Dermis blood vessel endothelial cell (primary cell): ENCODE data around the gene MZF1. TPM values are rescaled to one million over a fixed set of nuclear protein-coding genes. Genes with fewer than 3 reads are reported as not detected.
"Not testable (repeated sequence)": the region's sequence is repeated elsewhere in the genome, so short reads cannot be mapped to it uniquely, and the experiment has no call there.

Experiments
- DNase-seq: peaks from one replicate; pipeline ENCODE4 v3.0.0; 2010
- total RNA-seq: library from RNA; depleted of rRNA; stranded (reverse); fragments of >200 nt; gene quantifications from 2 replicates; pipeline ENCODE4 v1.2.3, GENCODE V29; 2014

Gene MZF1
- total RNA-seq, 1 donor from 2014 or later = 15.8 TPM

GRCh38 chr19:58555369-58555885 is 17.7 kb downstream of the MZF1 start:
- DNase-seq = no peak

DNA sequence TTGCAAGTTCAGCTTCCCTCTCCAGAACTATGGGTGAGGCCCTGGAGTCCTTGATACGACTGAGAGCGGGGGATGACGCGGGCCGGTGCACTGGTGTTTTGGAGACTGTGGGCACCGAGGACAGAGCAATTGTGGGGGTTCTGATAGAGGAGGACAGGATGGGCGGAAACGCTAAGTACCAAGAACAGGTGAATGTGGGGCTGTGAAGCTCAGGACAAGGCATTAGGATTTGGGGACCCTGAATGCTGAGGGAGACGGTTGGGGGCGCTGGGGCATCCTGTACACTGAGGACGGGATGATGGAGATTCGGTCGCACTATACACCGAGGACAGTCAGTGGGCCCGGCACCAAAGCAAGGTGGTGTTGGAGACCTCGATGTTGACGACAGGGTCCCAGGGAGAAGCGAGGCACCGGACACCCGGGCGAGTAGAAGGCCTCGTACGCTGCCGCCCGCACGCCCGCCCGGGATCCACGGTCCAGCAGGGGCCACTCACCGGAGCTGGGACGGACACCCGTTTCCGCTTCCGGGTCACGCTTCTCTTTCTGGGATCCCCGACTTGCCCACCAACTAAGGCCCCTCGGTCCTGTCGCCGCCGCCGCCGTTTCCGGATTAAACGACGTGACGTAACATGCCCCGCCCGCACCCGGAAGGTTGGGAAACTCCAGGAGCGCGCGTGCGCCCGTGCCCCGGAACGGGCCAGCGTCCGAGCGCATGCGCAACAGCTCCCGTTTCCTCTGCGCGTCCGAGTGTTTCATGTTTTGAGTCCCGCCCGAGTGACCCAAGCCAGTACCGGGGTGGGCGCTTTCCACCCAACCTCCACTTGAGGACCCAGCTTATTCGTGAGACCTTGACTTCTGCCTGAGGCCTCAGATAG is 18.4 kb downstream of the MZF1 start, which contains the start of gene CHMP2A:
Gene CHMP2A, minus strand, starts transcription at position 612 of the 875 bp plus-strand sequence. CDS start 893 bp downstream, outside the sequence.
- peak; percentile 98 for DNase-seq

GRCh38 chr19:58553799-58554493 is 19.2 kb downstream of the MZF1 start:
- peak; percentile 18 for DNase-seq

DNA sequence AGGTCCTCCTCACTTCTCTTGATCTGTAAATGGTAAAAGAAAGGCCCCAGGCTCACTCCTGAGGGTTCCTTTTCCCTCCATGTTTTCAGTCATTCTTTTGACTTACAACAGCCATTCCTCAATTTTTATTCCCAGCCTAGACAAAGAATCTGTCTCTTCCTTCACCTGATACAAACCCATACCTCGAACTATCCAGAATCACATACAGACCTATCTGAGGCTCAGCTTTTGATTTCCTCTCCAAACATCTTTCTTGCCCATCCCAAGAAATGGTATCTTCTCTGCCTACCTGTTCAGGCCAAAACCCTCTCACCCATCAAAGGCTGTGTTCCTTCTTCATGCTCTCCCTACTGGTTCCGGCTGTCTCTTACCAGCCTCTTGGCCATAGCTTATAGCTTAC is 20.5 kb downstream of the MZF1 start:
- DNase-seq = no peak

GRCh38 chr19:58551577-58552471 is 21.3 kb downstream of the MZF1 start:
- DNase-seq = no peak

GRCh38 chr19:58551123-58551497 is 22.0 kb downstream of the MZF1 start:
- no peak for DNase-seq

DNA sequence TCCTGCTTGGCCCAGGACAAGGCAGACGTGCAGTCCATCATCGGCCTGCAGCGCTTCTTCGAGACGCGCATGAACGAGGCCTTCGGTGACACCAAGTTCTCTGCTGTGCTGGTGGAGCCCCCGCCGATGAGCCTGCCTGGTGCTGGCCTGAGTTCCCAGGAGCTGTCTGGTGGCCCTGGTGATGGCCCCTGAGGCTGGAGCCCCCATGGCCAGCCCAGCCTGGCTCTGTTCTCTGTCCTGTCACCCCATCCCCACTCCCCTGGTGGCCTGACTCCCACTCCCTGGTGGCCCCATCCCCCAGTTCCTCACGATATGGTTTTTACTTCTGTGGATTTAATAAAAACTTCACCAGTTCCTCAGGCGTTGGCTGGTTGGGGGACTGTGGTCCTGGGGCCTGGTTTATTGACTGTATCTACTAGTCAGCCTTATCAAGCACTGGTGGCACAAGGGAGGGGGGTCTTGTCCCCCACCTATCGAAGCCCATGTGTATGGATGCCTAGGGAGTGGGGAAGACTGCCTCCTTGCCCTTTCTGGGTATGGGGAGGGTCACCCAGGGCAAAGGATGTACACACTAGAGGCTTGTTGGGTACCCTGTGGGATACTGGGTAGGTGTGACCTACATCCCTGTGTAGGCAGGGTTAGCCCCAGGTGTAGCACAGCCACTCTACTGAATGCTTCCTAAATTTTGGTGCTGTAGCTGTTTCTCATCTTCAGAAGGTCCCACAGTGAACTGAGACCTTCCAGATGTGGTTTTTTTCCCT is 22.6 kb downstream of the MZF1 start:
- DNase-seq = no peak

- DNase-seq = no peak
Measured at GRCh38 chr19:58549664-58550361, 23.3 kb downstream of the MZF1 start.

DNA sequence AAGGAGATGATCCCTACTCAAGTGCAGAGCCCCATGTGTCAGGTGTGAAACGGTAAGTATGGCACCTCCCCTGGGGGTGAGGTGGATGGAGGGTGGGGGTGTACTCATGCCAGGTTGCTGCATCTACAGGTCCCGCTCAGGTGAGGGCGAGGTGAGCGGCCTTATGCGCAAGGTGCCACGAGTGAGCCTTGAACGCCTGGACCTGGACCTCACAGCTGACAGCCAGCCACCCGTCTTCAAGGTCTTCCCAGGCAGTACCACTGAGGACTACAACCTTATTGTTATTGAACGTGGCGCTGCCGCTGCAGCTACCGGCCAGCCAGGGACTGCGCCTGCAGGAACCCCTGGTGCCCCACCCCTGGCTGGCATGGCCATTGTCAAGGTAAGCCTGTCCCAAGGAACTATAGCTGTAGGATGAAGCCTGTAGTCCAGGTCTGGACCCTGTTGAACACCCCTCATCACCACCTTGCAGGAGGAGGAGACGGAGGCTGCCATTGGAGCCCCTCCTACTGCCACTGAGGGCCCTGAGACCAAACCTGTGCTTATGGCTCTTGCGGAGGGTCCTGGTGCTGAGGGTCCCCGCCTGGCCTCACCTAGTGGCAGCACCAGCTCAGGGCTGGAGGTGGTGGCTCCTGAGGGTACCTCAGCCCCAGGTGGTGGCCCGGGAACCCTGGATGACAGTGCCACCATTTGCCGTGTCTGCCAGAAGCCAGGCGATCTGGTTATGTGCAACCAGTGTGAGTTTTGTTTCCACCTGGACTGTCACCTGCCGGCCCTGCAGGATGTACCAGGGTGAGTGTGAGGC is 24.1 kb downstream of the MZF1 start:
- no peak for DNase-seq

- no peak for DNase-seq
Measured at GRCh38 chr19:58547323-58548312, 25.5 kb downstream of the MZF1 start.

DNA sequence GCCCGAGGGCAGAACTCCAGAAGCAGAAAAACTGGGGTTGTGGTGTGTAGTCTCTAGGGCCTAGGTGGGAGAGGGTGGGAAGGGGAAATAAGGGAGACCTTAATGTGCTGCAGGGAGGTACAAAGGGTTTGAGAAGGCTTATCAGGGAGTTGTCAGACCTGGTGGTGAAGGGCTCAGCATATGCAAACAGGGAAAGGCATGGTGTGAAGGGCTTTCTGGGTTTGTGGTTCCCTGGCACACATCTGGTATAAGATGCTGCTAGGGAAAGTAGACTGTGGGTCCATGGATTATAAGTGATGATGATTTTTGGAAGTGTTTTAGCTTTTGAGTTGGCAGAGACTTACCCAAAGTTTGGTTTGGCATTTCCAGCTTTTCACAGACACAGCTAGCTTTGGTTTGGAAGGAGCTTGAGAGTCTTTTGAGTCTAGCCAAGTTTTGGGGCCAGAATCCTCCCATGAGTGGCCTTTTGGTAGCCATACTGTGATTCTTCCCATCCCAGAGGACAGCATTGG is 27.1 kb downstream of the MZF1 start:
- DNase-seq = no peak

DNA sequence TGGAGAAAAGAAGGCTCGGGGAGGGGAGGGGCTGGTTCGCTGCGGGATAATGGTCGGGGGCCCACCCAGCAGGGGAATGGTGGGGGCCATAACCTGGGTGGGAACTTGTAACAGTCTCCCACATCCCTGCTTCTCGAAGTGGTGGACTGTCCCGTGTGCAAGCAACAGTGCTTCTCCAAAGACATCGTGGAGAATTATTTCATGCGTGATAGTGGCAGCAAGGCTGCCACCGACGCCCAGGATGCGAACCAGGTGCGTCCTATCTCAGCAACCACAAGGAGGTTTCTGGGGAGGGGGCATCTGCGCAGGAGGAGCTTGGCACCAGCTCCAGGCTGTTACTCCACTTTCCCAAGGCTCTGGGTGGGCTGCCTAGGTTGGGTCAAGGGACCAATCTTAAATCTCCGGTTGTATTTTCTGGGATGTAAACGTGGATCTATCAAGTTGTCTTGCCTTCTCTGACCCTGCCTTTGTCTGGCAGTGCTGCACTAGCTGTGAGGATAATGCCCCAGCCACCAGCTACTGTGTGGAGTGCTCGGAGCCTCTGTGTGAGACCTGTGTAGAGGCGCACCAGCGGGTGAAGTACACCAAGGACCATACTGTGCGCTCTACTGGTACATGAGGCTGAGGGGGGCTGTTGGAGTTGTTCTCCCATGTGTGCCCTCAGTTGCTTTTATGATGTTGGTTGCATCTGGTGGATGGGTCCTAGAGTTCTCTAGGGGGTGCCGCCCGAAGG is 27.7 kb downstream of the MZF1 start:
- peak; percentile 30 for DNase-seq

DNA sequence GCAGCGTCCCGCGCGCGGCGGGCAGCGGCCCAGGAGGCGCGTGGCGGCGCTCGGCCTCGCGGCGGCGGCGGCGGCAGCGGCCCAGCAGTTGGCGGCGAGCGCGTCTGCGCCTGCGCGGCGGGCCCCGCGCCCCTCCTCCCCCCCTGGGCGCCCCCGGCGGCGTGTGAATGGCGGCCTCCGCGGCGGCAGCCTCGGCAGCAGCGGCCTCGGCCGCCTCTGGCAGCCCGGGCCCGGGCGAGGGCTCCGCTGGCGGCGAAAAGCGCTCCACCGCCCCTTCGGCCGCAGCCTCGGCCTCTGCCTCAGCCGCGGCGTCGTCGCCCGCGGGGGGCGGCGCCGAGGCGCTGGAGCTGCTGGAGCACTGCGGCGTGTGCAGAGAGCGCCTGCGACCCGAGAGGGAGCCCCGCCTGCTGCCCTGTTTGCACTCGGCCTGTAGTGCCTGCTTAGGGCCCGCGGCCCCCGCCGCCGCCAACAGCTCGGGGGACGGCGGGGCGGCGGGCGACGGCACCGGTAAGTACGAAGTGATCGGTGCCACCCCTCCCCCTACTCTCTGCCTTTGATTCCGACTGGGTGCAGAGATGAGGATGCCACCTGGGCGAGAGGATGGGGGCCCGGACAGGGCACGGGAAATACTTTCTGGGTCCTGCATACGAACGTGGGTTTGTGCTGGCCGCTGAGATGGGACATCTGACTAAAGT is 28.4 kb downstream of the MZF1 start:
- DNase-seq = peak; percentile 73

GRCh38 chr19:58543826-58544590 is 29.1 kb downstream of the MZF1 start, which contains the start of gene TRIM28:
Gene TRIM28, plus strand, starts transcription at chr19:58544064. Its CDS starts 694 bp downstream, at chr19:58544758.
- peak; percentile 99 for DNase-seq

- not testable (repeated sequence) for DNase-seq
Measured at GRCh38 chr19:58542641-58543372, 30.3 kb downstream of the MZF1 start.

GRCh38 chr19:58539169-58539559 is 34.0 kb downstream of the MZF1 start:
- DNase-seq = not testable (repeated sequence)
